ENCODE measurements around the gene ANXA11.

DNA sequence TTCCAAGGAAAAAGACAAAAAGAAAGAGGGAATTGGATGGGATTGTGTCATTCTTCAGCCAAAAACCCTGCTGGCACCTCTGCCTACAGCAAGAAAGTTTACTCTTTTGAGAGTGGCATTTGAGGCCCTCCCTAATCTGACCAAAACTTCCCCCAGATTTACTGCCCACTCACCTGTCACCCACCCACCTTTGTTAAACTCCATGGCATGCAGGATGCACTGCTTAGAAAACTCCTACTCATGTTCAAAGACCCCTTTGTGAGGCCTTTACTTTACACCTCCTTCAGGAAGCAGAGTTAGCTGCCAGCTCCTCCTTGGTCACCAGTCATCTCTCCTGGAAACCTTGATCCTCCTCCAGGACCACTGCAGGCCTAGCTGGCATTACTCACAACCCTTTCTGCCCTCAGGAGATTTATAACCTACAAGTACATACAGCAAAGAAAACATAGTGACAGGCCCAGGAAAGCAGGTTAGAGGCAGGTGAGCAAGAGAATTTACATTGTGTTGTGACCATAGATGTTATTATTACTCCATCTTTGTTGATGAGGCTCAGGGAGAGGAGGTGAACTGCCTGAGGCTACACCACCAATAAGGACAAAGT is 83.1 kb downstream of the ANXA11 start:
- TF ChIP-seq RAD21 (IDR thresholded peaks at IDR 0.05; ENCODE audit: low read depth) (no peak), EP300 (IDR thresholded peaks at IDR 0.05; ENCODE audit: borderline replicate concordance) (no peak), EGR1 (IDR thresholded peaks at IDR 0.05) (no peak), YY1 (IDR thresholded peaks at IDR 0.05; ENCODE audit: low read depth) (no peak), FOXM1 (IDR thresholded peaks at IDR 0.05; ENCODE audit: borderline replicate concordance, low read depth) (no peak), CEBPB (IDR thresholded peaks at IDR 0.05) (no peak), TCF12 (IDR thresholded peaks at IDR 0.05; ENCODE audit: low read depth) (no peak), TAF1 (IDR thresholded peaks at IDR 0.05; ENCODE audit: low read depth) (no peak), NFIC (IDR thresholded peaks at IDR 0.05) (no peak), CREB1 (IDR thresholded peaks at IDR 0.05; ENCODE audit: low read depth) (no peak)
- TF ChIP-seq, protein P1, sequence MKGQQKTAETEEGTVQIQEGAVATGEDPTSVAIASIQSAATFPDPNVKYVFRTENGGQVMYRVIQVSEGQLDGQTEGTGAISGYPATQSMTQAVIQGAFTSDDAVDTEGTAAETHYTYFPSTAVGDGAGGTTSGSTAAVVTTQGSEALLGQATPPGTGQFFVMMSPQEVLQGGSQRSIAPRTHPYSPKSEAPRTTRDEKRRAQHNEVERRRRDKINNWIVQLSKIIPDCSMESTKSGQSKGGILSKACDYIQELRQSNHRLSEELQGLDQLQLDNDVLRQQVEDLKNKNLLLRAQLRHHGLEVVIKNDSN (IDR thresholded peaks at IDR 0.05) = no peak
- TF ChIP-seq, protein P2, sequence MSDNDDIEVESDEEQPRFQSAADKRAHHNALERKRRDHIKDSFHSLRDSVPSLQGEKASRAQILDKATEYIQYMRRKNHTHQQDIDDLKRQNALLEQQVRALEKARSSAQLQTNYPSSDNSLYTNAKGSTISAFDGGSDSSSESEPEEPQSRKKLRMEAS (IDR thresholded peaks at IDR 0.05) = no peak
- TF ChIP-seq, protein P3, sequence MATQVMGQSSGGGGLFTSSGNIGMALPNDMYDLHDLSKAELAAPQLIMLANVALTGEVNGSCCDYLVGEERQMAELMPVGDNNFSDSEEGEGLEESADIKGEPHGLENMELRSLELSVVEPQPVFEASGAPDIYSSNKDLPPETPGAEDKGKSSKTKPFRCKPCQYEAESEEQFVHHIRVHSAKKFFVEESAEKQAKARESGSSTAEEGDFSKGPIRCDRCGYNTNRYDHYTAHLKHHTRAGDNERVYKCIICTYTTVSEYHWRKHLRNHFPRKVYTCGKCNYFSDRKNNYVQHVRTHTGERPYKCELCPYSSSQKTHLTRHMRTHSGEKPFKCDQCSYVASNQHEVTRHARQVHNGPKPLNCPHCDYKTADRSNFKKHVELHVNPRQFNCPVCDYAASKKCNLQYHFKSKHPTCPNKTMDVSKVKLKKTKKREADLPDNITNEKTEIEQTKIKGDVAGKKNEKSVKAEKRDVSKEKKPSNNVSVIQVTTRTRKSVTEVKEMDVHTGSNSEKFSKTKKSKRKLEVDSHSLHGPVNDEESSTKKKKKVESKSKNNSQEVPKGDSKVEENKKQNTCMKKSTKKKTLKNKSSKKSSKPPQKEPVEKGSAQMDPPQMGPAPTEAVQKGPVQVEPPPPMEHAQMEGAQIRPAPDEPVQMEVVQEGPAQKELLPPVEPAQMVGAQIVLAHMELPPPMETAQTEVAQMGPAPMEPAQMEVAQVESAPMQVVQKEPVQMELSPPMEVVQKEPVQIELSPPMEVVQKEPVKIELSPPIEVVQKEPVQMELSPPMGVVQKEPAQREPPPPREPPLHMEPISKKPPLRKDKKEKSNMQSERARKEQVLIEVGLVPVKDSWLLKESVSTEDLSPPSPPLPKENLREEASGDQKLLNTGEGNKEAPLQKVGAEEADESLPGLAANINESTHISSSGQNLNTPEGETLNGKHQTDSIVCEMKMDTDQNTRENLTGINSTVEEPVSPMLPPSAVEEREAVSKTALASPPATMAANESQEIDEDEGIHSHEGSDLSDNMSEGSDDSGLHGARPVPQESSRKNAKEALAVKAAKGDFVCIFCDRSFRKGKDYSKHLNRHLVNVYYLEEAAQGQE (IDR thresholded peaks at IDR 0.05; ENCODE audit: low read depth) = no peak

Measured in Ishikawa (cell line).